Neural crest cell (in vitro differentiated cells): ENCODE measurements around the gene LDHD. TPM values are rescaled to one million over a fixed set of nuclear protein-coding genes. Genes with fewer than 3 reads are reported as not detected.

ENCODE experiments used
- DNase-seq: peaks from one replicate; pipeline ENCODE4 v3.0.0; 2021; ENCODE audit warnings: low read depth, mixed read lengths, low spot score
- H3K27ac Mint-ChIP-seq: one replicate; pipeline ENCODE4 v1.8.0; 2021; ENCODE audit warnings: mild to moderate bottlenecking, mixed read lengths; ENCODE audit not compliant: unreplicated experiment
- H3K27me3 Mint-ChIP-seq: 2 replicates; pipeline ENCODE4 v1.8.0; 2021; ENCODE audit warnings: low read depth, mild to moderate bottlenecking, mixed read lengths
- H3K36me3 Mint-ChIP-seq: 2 replicates; pipeline ENCODE4 v1.8.0; 2021; ENCODE audit warnings: low read depth, mild to moderate bottlenecking, mixed read lengths
- H3K4me1 Mint-ChIP-seq: 2 replicates; pipeline ENCODE4 v1.8.0; 2021; ENCODE audit warnings: mixed read lengths
- H3K4me3 Mint-ChIP-seq: one replicate; pipeline ENCODE4 v1.8.0; 2021; ENCODE audit warnings: mild to moderate bottlenecking, mixed read lengths
- H3K9me3 Mint-ChIP-seq: 2 replicates; pipeline ENCODE4 v1.8.0; 2021; ENCODE audit warnings: mixed read lengths
- total RNA-seq: library from RNA; stranded (reverse); gene quantifications from 2 replicates; pipeline ENCODE4 v1.2.1, GENCODE V29; 2021
- TF ChIP-seq, protein P1 (sequence below): fragments of 200-600 bp; sonication (generic); conservative IDR thresholded peaks from 2 replicates; pipeline ENCODE4 v1.5.0; 2021; ENCODE audit warnings: antibody characterized with exemption, mild to moderate bottlenecking

LDHD gene
- total RNA-seq, 1 donor from 2014 or later = 0.56 TPM

DNA sequence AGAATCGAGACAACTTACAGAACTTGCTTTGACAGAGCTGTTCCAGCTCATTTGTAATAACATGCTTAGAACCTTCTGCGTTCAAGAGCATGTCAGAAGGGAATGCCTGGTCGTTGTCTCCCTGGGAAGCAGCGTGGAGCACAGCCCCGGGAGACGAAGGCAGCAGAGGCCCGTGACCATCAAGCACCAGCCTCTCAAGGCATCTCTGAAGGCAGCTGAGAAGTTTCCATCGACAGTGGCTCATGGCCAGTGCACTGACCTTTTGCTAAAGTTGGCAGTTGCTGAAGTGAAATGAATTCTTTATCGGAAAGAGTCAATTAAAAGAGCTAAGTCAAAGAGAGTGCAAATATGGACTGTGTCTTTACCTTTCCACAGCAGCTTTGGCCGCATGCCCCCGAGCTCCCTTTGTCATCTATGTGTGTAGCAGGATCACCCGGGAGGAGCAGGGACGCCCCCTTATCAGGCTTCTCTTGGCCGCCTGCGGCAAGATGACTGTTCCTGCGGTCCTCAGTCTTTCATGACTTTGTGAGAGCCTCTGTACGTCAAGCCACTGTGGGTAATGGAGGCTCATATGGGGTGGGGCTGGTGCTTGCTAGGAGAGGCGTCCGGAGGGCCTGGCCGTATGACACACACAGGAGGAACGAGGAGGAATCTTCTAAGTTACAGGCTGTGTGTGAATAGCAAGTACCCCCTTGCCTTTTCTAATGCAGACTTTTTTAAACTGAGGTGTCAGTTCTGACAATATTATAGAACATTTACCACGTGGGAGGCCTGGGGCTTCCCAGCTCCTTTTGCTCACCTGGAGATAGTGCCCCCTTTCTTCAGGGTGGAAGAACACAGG, 54.2 kb downstream of the LDHD start:
- peaks cover 2% of the 10 kb centered on the region for H3K9me3 Mint-ChIP-seq
- peaks cover 30% of the 10 kb centered on the region for H3K4me1 Mint-ChIP-seq

More for the DNA sequence above, 54.2 kb downstream of the LDHD start:
- Mint-ChIP-seq H3K27ac (peak overlapping the region; percentile 35), H3K27me3 (no peaks in the 10 kb centered on the region), H3K4me3 (no peak overlapping the region), H3K36me3 (peaks cover 9% of the 10 kb centered on the region)
- TF ChIP-seq, protein P1, sequence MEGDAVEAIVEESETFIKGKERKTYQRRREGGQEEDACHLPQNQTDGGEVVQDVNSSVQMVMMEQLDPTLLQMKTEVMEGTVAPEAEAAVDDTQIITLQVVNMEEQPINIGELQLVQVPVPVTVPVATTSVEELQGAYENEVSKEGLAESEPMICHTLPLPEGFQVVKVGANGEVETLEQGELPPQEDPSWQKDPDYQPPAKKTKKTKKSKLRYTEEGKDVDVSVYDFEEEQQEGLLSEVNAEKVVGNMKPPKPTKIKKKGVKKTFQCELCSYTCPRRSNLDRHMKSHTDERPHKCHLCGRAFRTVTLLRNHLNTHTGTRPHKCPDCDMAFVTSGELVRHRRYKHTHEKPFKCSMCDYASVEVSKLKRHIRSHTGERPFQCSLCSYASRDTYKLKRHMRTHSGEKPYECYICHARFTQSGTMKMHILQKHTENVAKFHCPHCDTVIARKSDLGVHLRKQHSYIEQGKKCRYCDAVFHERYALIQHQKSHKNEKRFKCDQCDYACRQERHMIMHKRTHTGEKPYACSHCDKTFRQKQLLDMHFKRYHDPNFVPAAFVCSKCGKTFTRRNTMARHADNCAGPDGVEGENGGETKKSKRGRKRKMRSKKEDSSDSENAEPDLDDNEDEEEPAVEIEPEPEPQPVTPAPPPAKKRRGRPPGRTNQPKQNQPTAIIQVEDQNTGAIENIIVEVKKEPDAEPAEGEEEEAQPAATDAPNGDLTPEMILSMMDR = no peak
- no peak for DNase-seq

Other genes starting within 250 kb of the LDHD start
- 85.3 and 87.6 TPM in 2 replicates for gene WDR59, start 131.7 kb downstream of the LDHD start, total RNA-seq
- 48.4 and 54.8 TPM in 2 replicates for gene ZNRF1, start 117.8 kb downstream of the LDHD start, total RNA-seq
- 22.9 and 26.7 TPM in 2 replicates for gene ZFP1, start 31.7 kb upstream of the LDHD start, total RNA-seq
- gene CTRB2, start 90.4 kb upstream of the LDHD start, total RNA-seq = not detected in 2 replicates
- not detected in 2 replicates for gene CTRB1, start 102.2 kb upstream of the LDHD start, total RNA-seq
- gene BCAR1, start 134.8 kb upstream of the LDHD start, total RNA-seq = 63.8 and 64.0 TPM in 2 replicates